ENCODE data around the gene NABP1. TPM values are rescaled to one million over a fixed set of nuclear protein-coding genes. Genes with fewer than 3 reads are reported as not detected.

The NABP1 gene
- total and polyA plus RNA-seq, 5 donors = 4.6 to 11.1 (median 8.4) TPM

DNA sequence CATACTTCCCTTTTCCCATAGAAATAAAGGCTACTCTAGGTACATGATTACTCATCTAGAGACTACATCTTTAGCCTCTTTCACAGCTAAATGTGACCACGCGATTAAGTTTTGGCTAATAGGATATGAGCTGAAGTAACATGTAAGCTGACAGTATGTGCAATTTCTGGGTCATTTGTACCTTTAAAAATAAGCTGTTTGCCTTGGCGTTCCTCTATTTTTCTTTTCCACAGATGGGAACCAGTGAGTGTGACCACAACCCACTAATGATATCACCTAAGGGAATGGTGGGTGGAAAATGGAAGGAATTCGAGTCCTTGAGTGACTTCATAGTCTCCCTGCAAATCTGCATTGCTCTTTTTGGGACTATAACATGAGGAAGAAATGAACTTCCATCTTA, 11.7 kb upstream of the NABP1 start:
- WGBS = 85% methylated on average over 4 of the region's 4 CpGs
- Histone ChIP-seq H3K4me3 (ENCODE audit: low read length) (no peak overlapping the region), H3K4me1 (ENCODE audit: control insufficient read depth, insufficient read depth, low read length) (no peaks in the 10 kb centered on the region), H3K27ac (ENCODE audit: low read length) (no peak overlapping the region), H3K27me3 (ENCODE audit: control insufficient read depth, insufficient read depth) (no peaks in the 10 kb centered on the region), H3K9me3 (ENCODE audit: control insufficient read depth, low read length) (no peaks in the 10 kb centered on the region)
- DNase-seq (no peak), ATAC-seq (no peak)
- intact Hi-C loops (cut with DNase I) = no loop called here

DNA sequence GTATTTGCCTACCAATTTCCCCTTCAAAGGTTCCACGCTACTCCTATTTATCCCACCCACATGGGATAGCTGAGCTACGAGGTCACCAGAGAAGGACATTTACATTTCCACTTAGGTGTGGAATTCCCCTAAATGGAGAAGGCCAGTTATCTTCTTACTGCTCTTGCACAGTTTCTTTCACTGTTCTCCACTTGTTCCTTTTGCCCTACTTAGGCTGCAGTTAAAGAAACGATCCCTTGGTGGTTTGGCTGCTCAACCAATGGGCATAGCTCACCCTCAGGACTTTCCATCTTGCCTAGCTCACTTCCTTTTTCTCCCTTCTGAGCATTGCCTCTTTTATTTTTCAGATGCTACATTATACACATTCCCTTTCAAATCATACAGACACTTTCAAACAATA, 11.2 kb upstream of the NABP1 start:
- no peak overlapping the region for H3K4me3 ChIP-seq (ENCODE audit: low read length)
- no peak for DNase-seq
- no peak for ATAC-seq

GRCh38 chr2:191670076-191670475, 7.9 kb upstream of the NABP1 start:
- Histone ChIP-seq H3K4me3 (ENCODE audit: low read length) (no peak overlapping the region), H3K27me3 (ENCODE audit: control insufficient read depth, insufficient read depth) (no peaks in the 10 kb centered on the region), H3K9me3 (ENCODE audit: control insufficient read depth, low read length) (no peaks in the 10 kb centered on the region), H3K4me1 (ENCODE audit: control insufficient read depth, insufficient read depth, low read length) (no peaks in the 10 kb centered on the region), H3K27ac (ENCODE audit: low read length) (no peak overlapping the region)
- DNase-seq = no peak
- ATAC-seq = no peak
- intact Hi-C loops (cut with DNase I) = no loop called here

More for the DNA sequence above, 11.2 kb upstream of the NABP1 start:
- Histone ChIP-seq H3K4me1 (ENCODE audit: control insufficient read depth, insufficient read depth, low read length) (no peaks in the 10 kb centered on the region), H3K27me3 (ENCODE audit: control insufficient read depth, insufficient read depth) (no peaks in the 10 kb centered on the region), H3K9me3 (ENCODE audit: control insufficient read depth, low read length) (no peaks in the 10 kb centered on the region), H3K27ac (ENCODE audit: low read length) (no peak overlapping the region)
- 56% methylated on average over 3 of the region's 3 CpGs for WGBS
- intact Hi-C loops (cut with DNase I) = no loop called here

GRCh38 chr2:191670787-191671186, 7.1 kb upstream of the NABP1 start:
- intact Hi-C loops (cut with DNase I) = no loop called here
- no peak overlapping the region for H3K27ac ChIP-seq (ENCODE audit: low read length)
- H3K4me3 ChIP-seq (ENCODE audit: low read length) = no peak overlapping the region
- H3K4me1 ChIP-seq (ENCODE audit: control insufficient read depth, insufficient read depth, low read length) = no peaks in the 10 kb centered on the region
- H3K9me3 ChIP-seq (ENCODE audit: control insufficient read depth, low read length) = no peaks in the 10 kb centered on the region
- DNase-seq (no peak), ATAC-seq (no peak)
- H3K27me3 ChIP-seq (ENCODE audit: control insufficient read depth, insufficient read depth) = no peaks in the 10 kb centered on the region

DNA sequence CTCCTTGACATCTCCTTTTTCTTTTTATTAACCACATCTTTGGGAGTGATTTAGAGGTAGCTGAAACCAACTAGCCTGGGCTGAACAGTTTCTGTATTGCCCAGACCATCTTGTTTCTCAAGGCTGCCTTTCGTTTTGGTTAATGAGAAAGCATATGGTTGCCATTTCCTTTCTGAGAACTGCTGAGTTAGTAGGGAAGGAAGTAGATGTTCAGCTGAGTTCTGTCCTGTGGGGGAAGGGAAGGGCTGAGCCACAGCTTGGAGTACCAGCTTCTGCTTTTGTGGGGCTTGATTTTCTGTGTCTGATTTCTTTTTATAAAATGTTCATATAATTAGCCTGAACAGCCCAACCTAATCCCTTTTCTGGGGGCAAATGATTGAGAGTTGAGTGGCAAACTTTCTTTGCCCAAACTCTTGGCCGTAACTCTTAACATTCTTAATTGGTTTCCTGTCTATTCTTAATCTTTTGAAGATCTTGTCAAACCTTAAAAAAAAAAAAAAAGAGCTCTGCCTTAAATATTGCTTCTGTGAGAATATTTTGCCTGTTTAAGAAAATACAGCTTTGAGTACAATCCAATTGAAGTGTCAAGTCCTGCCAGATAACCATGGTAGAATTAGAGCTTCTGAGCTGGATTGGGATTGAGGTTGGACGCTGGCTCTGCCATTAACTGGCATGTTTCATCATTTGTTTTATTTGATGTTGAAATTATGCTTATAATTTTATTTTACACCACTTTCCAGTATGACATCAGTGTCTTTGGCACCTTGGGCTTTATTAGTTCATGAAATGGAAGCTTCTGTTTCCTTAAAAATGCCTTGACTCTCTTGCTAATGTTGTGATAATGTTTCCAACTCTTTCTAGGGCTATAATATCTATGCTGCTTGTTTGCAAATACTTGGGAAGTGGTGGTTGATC, 1.9 kb upstream of the NABP1 start:
- DNase-seq (peak; percentile 45 to 66 (median 66)), ATAC-seq (no peak)
- Histone ChIP-seq H3K4me1 (ENCODE audit: control insufficient read depth, insufficient read depth, low read length) (no peaks in the 10 kb centered on the region), H3K4me3 (ENCODE audit: low read length) (no peak overlapping the region), H3K27me3 (ENCODE audit: control insufficient read depth, insufficient read depth) (no peaks in the 10 kb centered on the region), H3K9me3 (ENCODE audit: control insufficient read depth, low read length) (no peaks in the 10 kb centered on the region), H3K27ac (ENCODE audit: low read length) (no peak overlapping the region)
- intact Hi-C loops (cut with DNase I) = no loop called here
- 59% methylated on average over 3 of the region's 3 CpGs for WGBS

- H3K27ac ChIP-seq (ENCODE audit: low read length) = peak overlapping the region; percentile 99
- 28% methylated on average over 8 of the region's 8 CpGs for WGBS
- no peaks in the 10 kb centered on the region for H3K4me1 ChIP-seq (ENCODE audit: control insufficient read depth, insufficient read depth, low read length)
- DNase-seq = peak; percentile 45 to 58 (median 58)
- intact Hi-C loops (cut with DNase I) = no loop called here
- peak; percentile 27 to 45 for ATAC-seq
- no peaks in the 10 kb centered on the region for H3K9me3 ChIP-seq (ENCODE audit: control insufficient read depth, low read length)
- peak overlapping the region; percentile 77 for H3K4me3 ChIP-seq (ENCODE audit: low read length)
- no peaks in the 10 kb centered on the region for H3K27me3 ChIP-seq (ENCODE audit: control insufficient read depth, insufficient read depth)
Measured at GRCh38 chr2:191676790-191677645, 918 bp upstream of the NABP1 start.

GRCh38 chr2:191678437-191679100, 633 bp downstream of the NABP1 start:
- 2% methylated on average over 40 of the region's 40 CpGs for WGBS
- Histone ChIP-seq H3K27me3 (ENCODE audit: control insufficient read depth, insufficient read depth) (no peaks in the 10 kb centered on the region), H3K27ac (ENCODE audit: low read length) (peak overlapping the region; percentile 88), H3K4me1 (ENCODE audit: control insufficient read depth, insufficient read depth, low read length) (no peaks in the 10 kb centered on the region), H3K4me3 (ENCODE audit: low read length) (peak overlapping the region; percentile 77), H3K9me3 (ENCODE audit: control insufficient read depth, low read length) (no peaks in the 10 kb centered on the region)
- intact Hi-C loops (cut with DNase I) = no loop called here
- DNase-seq = peak; percentile 53 to 84 (median 80)
- peak; percentile 30 to 44 for ATAC-seq

- ATAC-seq = no peak
- H3K4me3 ChIP-seq (ENCODE audit: low read length) = no peak overlapping the region
- no peak for DNase-seq
- H3K27ac ChIP-seq (ENCODE audit: low read length) = no peak overlapping the region
- WGBS = 95% methylated on average over 4 of the region's 4 CpGs
- H3K4me1 ChIP-seq (ENCODE audit: control insufficient read depth, insufficient read depth, low read length) = no peaks in the 10 kb centered on the region
- no peaks in the 10 kb centered on the region for H3K9me3 ChIP-seq (ENCODE audit: control insufficient read depth, low read length)
- intact Hi-C loops (cut with DNase I) = no loop called here
- H3K27me3 ChIP-seq (ENCODE audit: control insufficient read depth, insufficient read depth) = no peaks in the 10 kb centered on the region
Measured at GRCh38 chr2:191679818-191680600, 2.1 kb downstream of the NABP1 start.

- DNase-seq (no peak), ATAC-seq (no peak)
- no peak overlapping the region for H3K27ac ChIP-seq (ENCODE audit: low read length)
- no peaks in the 10 kb centered on the region for H3K9me3 ChIP-seq (ENCODE audit: control insufficient read depth, low read length)
- H3K4me1 ChIP-seq (ENCODE audit: control insufficient read depth, insufficient read depth, low read length) = no peaks in the 10 kb centered on the region
- 91% methylated on average over 1 of the region's 1 CpG for WGBS
- intact Hi-C loops (cut with DNase I) = no loop called here
- no peaks in the 10 kb centered on the region for H3K27me3 ChIP-seq (ENCODE audit: control insufficient read depth, insufficient read depth)
- H3K4me3 ChIP-seq (ENCODE audit: low read length) = no peak overlapping the region
Measured at GRCh38 chr2:191680639-191681038, 2.7 kb downstream of the NABP1 start.

- H3K9me3 ChIP-seq (ENCODE audit: control insufficient read depth, low read length) = no peaks in the 10 kb centered on the region
- no peak for DNase-seq
- ATAC-seq = no peak
- 94% methylated on average over 6 of the region's 6 CpGs for WGBS
- H3K4me1 ChIP-seq (ENCODE audit: control insufficient read depth, insufficient read depth, low read length) = no peaks in the 10 kb centered on the region
- intact Hi-C loops (cut with DNase I) = no loop called here
- H3K27ac ChIP-seq (ENCODE audit: low read length) = no peak overlapping the region
- no peaks in the 10 kb centered on the region for H3K27me3 ChIP-seq (ENCODE audit: control insufficient read depth, insufficient read depth)
- no peak overlapping the region for H3K4me3 ChIP-seq (ENCODE audit: low read length)
Measured at GRCh38 chr2:191682126-191682525, 4.2 kb downstream of the NABP1 start.

Data from right cardiac atrium (tissue), 5 donors.